GM12878 (cell line): ENCODE data around the gene CBFA2T3. TPM values are rescaled to one million over a fixed set of nuclear protein-coding genes. Genes with fewer than 3 reads are reported as not detected.

Experiments
- ATAC-seq: fragments of 200-7000 bp; cut with Tn5 transposase; 3 replicates; pipeline ENCODE4 v1.9.1; 2020; ENCODE audit warnings: mild to moderate bottlenecking, moderate library complexity
- BruUV-seq: library from RNA; stranded (reverse); fragments of 400-500 nt; replicated peaks from 2 replicates; lab custom pipeline; 2021; lab: Mats Ljungman, UMichigan
- CTCF ChIA-PET: fragments of 300-600 bp; sonication (Branson Sonifier 250); formaldehyde crosslinking; extraction: SDS; loops from one replicate; lab custom pipeline; 2021; ENCODE audit warnings: inconsistent platforms; lab: Yijun Ruan, JAX
- POLR2A ChIA-PET: fragments of 350-600 bp; formaldehyde crosslinking; extraction: SDS; loops from one replicate; lab custom pipeline; 2021; ENCODE audit warnings: inconsistent platforms; lab: Charles Lee
- RAD21 ChIA-PET: fragments of 300-600 bp; sonication (Branson Sonifier 250); formaldehyde crosslinking; loops from one replicate; lab custom pipeline; 2023; ENCODE audit warnings: antibody characterized with exemption; ENCODE audit not compliant: unreplicated experiment; lab: Charles Lee
- SMC1A ChIA-PET: fragments of 300-600 bp; sonication (Branson Sonifier 250); formaldehyde crosslinking; loops from one replicate; lab custom pipeline; 2023; ENCODE audit not compliant: unreplicated experiment, uncharacterized antibody; lab: Charles Lee
- DNase-seq: peaks from one replicate; pipeline ENCODE4 v3.0.0-alpha.2; 2011; ENCODE audit warnings: low read depth, low spot score
- FAIRE-seq: peaks from 3 replicates; lab custom pipeline; 2011; peaks lifted over from hg19 to GRCh38; lab: Jason Lieb, UNC
- H2AFZ ChIP-seq: 2 replicates; pipeline ENCODE4 v1.6.0; 2011; ENCODE audit warnings: low read depth, low read length, control low read depth; ENCODE audit not compliant: control insufficient read depth
- H3K27ac ChIP-seq: 2 replicates; pipeline ENCODE4 v1.5.1; 2011; ENCODE audit warnings: control low read depth; ENCODE audit not compliant: control insufficient read depth, insufficient read depth
- H3K27me3 ChIP-seq, 2 experiments: replicated peaks in 1 of 2; 2 replicates each; pipeline versions ENCODE4 v1.6.0 to v1.6.1; 2011; ENCODE audit warnings: low read length in 1 of 2; ENCODE audit not compliant: control insufficient read depth in 2 of 2, insufficient read depth in 2 of 2
- H3K36me3 ChIP-seq, 2 experiments: 2 replicates each; pipeline ENCODE4 v1.5.1; 2011; ENCODE audit warnings: low read length in 1 of 2; ENCODE audit not compliant: control insufficient read depth in 2 of 2, insufficient read depth in 2 of 2
- H3K4me1 ChIP-seq: 2 replicates; pipeline ENCODE4 v1.6.1; 2011; ENCODE audit warnings: mild to moderate bottlenecking, low read length, moderate library complexity, mixed read lengths; ENCODE audit not compliant: control insufficient read depth, insufficient read depth
- H3K4me2 ChIP-seq: 2 replicates; pipeline ENCODE4 v1.6.0; 2011; ENCODE audit warnings: control low read depth; ENCODE audit not compliant: control insufficient read depth, insufficient read depth
- H3K4me3 ChIP-seq: fragments of 200-600 bp; sonication (generic); 2 replicates; pipeline ENCODE4 v1.5.1; 2016
- H3K79me2 ChIP-seq: 2 replicates; pipeline ENCODE4 v1.6.0; 2011; ENCODE audit warnings: low read length; ENCODE audit not compliant: control insufficient read depth, insufficient read depth
- H3K9ac ChIP-seq: 2 replicates; pipeline ENCODE4 v1.8.0; 2011; ENCODE audit warnings: low read length, control low read depth, mixed read lengths; ENCODE audit not compliant: control insufficient read depth, insufficient read depth
- H3K9me3 ChIP-seq: replicated peaks from 3 replicates; pipeline ENCODE4 v1.5.1; 2011; ENCODE audit warnings: mild to moderate bottlenecking, low read length; ENCODE audit not compliant: control insufficient read depth, insufficient read depth
- H4K20me1 ChIP-seq: 2 replicates; pipeline ENCODE4 v1.6.0; 2011; ENCODE audit not compliant: control insufficient read depth, insufficient read depth
- CUX1 ChIP-seq: IDR thresholded peaks from 2 replicates; pipeline ENCODE4 v1.6.1; 2012; ENCODE audit warnings: improper control_type of control experiment, low read depth, low read length; ENCODE audit not compliant: insufficient replicate concordance
- STAT3 ChIP-seq: IDR thresholded peaks from 2 replicates; pipeline ENCODE4 v1.6.1; 2011; ENCODE audit warnings: low read depth, low read length, improper control_type of control experiment
- ZSCAN29 ChIP-seq: fragments of 450-650 bp; IDR thresholded peaks from 2 replicates; pipeline ENCODE4 v1.6.1; 2017; ENCODE audit warnings: mild to moderate bottlenecking, moderate library complexity
- WGBS: methylation state at CpG from one replicate; pipeline ENCODE4 v1.1.6; 2016; ENCODE audit warnings: low lambda C conversion rate; ENCODE audit not compliant: insufficient replicate concordance, insufficient coverage; ENCODE audit errors: missing lambda C conversion rate; 5-methylcytosine and 5-hydroxymethylcytosine counted together
- in situ Hi-C: fragments of 300-500 bp; cut with MboI; formaldehyde crosslinking; loops from 9 replicates; pipeline ENCODE4 v1.14.3; 2018; ENCODE audit warnings: mixed read lengths
- intact Hi-C: fragments of 100-400 bp; cut with micrococcal nuclease; formaldehyde crosslinking; loops from one replicate; pipeline ENCODE4 v1.14.2; 2022; ENCODE audit not compliant: unreplicated experiment
- polyA plus RNA-seq, 11 experiments: library from polyadenylated mRNA; depleted of rRNA in 4 of 11; unstranded in 6 of 11; stranded (reverse) in 5 of 11; fragments of >200 nt; fragmentation: Nextera tagmentation in 4 of 11; fragmentation: Illumina TruSeq in 1 of 11; extraction: Ambion mirVana in 4 of 11; extraction: Trizol in 1 of 11; gene quantifications; 1 replicate in 1 of 11; 2 replicates in 10 of 11; pipeline versions ENCODE4 v1.2.1 to v1.2.3, GENCODE V29; 2011 to 2016; ENCODE audit warnings: inconsistent platforms in 2 of 11, missing spikeins in 2 of 11, low read depth in 1 of 11
- total RNA-seq, 4 experiments: library from RNA; depleted of rRNA in 3 of 4; stranded (reverse); fragments of >200 nt in 3 of 4; fragmentation: Illumina TruSeq in 1 of 4; extraction: Trizol in 1 of 4; gene quantifications; 2 replicates each; pipeline versions ENCODE4 v1.2.1 to v1.2.3, GENCODE V29; 2013 to 2021
- TF ChIP-seq, protein P1 (sequence below): IDR thresholded peaks from 2 replicates; pipeline ENCODE4 v1.6.1; 2012; ENCODE audit warnings: mild to moderate bottlenecking, low read depth, low read length

Gene CBFA2T3
- total and polyA plus RNA-seq, 10 of the 15 experiments (the other 5 are each of a cell fraction or from before 2014, with no cell fraction given): 0.69 to 42.6 (median 4.5) TPM

DNA sequence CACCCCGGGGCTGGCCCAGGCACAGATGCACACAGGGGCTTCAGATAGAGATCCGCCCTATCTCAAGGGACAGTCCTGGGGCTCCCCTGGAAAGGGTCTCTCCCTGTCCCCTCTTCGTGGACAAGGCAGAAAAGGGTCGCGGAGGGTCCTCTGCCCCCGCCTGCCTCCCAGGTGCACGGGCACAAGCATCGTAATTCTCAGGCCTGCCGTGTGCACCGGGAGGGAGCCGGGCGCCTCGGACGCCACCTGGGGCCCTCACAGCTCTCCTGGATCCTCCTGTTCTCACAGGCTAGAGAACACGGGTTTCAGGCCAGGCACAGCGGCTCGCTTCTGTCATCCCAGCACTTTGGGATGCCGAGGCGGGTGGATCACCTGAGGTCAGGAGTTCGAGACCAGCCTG, 98.7 kb downstream of the CBFA2T3 start (continued):
- TF ChIP-seq, protein P1, sequence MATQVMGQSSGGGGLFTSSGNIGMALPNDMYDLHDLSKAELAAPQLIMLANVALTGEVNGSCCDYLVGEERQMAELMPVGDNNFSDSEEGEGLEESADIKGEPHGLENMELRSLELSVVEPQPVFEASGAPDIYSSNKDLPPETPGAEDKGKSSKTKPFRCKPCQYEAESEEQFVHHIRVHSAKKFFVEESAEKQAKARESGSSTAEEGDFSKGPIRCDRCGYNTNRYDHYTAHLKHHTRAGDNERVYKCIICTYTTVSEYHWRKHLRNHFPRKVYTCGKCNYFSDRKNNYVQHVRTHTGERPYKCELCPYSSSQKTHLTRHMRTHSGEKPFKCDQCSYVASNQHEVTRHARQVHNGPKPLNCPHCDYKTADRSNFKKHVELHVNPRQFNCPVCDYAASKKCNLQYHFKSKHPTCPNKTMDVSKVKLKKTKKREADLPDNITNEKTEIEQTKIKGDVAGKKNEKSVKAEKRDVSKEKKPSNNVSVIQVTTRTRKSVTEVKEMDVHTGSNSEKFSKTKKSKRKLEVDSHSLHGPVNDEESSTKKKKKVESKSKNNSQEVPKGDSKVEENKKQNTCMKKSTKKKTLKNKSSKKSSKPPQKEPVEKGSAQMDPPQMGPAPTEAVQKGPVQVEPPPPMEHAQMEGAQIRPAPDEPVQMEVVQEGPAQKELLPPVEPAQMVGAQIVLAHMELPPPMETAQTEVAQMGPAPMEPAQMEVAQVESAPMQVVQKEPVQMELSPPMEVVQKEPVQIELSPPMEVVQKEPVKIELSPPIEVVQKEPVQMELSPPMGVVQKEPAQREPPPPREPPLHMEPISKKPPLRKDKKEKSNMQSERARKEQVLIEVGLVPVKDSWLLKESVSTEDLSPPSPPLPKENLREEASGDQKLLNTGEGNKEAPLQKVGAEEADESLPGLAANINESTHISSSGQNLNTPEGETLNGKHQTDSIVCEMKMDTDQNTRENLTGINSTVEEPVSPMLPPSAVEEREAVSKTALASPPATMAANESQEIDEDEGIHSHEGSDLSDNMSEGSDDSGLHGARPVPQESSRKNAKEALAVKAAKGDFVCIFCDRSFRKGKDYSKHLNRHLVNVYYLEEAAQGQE: no peak
- TF ChIP-seq STAT3 (no peak), ZSCAN29 (no peak)
- TF ChIP-seq, all 136 proteins: peak for 0

DNA sequence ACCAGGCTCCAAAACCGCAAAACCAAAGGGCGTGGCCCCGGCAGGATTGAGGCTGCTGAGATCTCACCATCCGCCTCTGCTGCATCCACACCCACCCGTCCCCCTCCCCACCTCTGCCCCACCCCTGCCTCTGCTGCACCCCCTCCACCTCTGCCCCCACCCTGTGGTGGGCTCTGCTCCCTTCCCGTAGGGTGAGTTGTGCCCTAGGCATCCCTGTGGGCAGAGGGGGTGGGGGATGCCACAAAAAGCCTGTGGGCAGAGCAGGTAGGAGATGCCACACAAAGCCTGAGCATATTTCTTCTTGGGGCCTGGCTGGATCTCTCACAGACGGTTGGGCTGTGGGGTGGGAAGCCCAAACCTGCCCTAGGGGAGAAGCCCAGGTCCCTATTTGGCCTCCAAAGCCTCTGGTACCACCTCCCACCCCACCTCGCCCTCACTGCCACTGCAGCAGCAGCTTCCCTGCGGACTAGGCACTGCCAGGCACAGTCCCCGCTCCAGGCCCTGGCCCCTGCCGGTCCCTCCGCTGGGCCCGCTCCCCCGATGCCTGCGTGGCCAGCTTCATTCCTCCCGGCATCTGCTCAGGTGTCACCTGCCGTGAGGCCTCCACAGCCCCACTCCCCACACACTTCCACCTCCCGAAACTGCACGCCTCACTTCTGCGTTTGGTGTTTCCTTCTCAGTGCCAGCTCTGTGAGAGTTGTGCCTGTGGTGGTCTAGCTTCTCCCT, 99.3 kb downstream of the CBFA2T3 start:
- in situ Hi-C loops: no loop called here
- Histone ChIP-seq H3K27ac (no peak overlapping the region), H3K27me3 (no peaks in the 10 kb centered on the region), H3K36me3 (peaks cover 2% of the 10 kb centered on the region in 2 experiments; a peak in 3 of 4 replicates), H3K4me3 (no peak overlapping the region), H4K20me1 (no peaks in the 10 kb centered on the region), H3K9ac (no peak overlapping the region), H3K9me3 (no peaks in the 10 kb centered on the region), H3K4me2 (no peak overlapping the region), H2AFZ (no peak overlapping the region), H3K79me2 (no peaks in the 10 kb centered on the region), H3K4me1 (no peaks in the 10 kb centered on the region)
- POLR2A ChIA-PET: no interaction called here
- SMC1A ChIA-PET: interaction anchor here (1.3 kb wide), 1 partner anchor 225 kb away, joined by 3 read pairs; no protein-coding TSS in a partner anchor
- FAIRE-seq (no peak), DNase-seq (no peak), ATAC-seq (no peak)
- 95% methylated on average over 17 of the region's 20 CpGs for WGBS
- CTCF ChIA-PET: no interaction called here
- intact Hi-C loops: no loop called here
- no peak for TF ChIP-seq CUX1
- BruUV-seq: no TSS peak
- RAD21 ChIA-PET: no interaction called here
